Measurements from ENCODE around the gene RBM15.

DNA sequence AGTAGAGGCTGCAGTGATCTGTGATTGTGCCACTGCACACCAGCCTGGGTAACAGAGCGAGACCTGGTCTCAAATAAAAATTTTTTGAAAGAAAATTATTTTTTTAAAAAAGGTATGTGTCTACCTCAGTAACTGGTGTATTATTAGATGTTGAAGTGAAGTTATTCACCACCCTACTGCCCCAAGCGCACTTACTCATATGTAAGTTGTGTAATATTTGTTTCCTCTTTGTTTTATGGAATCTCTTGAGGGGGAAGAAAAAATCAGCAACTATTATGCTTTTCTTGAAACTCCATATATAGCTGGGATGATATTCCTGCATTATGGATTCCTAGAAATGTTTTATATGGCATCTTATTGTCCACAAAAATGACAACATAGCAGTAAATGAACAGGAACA lies 21.3 kb downstream of the RBM15 start:
- TF ChIP-seq, protein P1, sequence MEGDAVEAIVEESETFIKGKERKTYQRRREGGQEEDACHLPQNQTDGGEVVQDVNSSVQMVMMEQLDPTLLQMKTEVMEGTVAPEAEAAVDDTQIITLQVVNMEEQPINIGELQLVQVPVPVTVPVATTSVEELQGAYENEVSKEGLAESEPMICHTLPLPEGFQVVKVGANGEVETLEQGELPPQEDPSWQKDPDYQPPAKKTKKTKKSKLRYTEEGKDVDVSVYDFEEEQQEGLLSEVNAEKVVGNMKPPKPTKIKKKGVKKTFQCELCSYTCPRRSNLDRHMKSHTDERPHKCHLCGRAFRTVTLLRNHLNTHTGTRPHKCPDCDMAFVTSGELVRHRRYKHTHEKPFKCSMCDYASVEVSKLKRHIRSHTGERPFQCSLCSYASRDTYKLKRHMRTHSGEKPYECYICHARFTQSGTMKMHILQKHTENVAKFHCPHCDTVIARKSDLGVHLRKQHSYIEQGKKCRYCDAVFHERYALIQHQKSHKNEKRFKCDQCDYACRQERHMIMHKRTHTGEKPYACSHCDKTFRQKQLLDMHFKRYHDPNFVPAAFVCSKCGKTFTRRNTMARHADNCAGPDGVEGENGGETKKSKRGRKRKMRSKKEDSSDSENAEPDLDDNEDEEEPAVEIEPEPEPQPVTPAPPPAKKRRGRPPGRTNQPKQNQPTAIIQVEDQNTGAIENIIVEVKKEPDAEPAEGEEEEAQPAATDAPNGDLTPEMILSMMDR (IDR thresholded peaks at IDR 0.05) = no peak
- TF ChIP-seq POLR2A (IDR thresholded peaks at IDR 0.05) = no peak
